OCI-M2 (cell line): ENCODE data around the gene GGPS1.
"Not testable (repeated sequence)": the region's sequence is repeated elsewhere in the genome, so short reads cannot be mapped to it uniquely, and the experiment has no call there.

Experiments
- DNase-seq: peaks from one replicate; lab custom pipeline; 2025; ENCODE audit not compliant: unreplicated experiment; lab: John Stamatoyannopoulos, UW

GGPS1 gene

GRCh38 chr1:235336903-235337302, 8.5 kb downstream of the GGPS1 start:
- no peak for DNase-seq

- DNase-seq = no peak
These were observed 11.4 kb downstream of the GGPS1 start for GRCh38 chr1:235339746-235340145.

DNA sequence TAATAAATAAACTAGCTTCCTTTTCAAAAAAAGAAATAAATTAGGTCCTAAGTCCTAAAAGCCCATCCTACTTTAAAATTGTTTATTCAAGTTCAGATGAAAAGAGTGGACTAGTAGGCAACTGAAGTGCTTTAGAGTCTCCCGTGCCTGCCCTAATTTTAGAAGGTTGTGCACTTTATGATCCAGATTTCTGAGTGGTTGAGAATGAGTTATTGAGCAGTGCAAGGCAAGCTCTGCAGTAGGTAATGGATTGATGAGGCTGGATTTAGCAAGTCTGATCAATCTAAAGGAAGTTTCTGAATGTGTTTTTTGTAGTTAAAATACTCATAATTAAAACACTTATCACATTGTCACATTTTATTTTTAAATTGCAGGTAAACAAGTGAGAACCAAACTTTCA, 13.0 kb downstream of the GGPS1 start:
- no peak for DNase-seq

- DNase-seq = no peak
These were observed 13.7 kb downstream of the GGPS1 start for GRCh38 chr1:235342039-235342438.

GRCh38 chr1:235342471-235342870, 14.1 kb downstream of the GGPS1 start:
- DNase-seq = no peak

GRCh38 chr1:235343726-235344125, 15.4 kb downstream of the GGPS1 start:
- no peak for DNase-seq

GRCh38 chr1:235351441-235351840, 23.1 kb downstream of the GGPS1 start:
- DNase-seq = no peak

GRCh38 chr1:235351898-235352297, 23.5 kb downstream of the GGPS1 start:
- no peak for DNase-seq

DNA sequence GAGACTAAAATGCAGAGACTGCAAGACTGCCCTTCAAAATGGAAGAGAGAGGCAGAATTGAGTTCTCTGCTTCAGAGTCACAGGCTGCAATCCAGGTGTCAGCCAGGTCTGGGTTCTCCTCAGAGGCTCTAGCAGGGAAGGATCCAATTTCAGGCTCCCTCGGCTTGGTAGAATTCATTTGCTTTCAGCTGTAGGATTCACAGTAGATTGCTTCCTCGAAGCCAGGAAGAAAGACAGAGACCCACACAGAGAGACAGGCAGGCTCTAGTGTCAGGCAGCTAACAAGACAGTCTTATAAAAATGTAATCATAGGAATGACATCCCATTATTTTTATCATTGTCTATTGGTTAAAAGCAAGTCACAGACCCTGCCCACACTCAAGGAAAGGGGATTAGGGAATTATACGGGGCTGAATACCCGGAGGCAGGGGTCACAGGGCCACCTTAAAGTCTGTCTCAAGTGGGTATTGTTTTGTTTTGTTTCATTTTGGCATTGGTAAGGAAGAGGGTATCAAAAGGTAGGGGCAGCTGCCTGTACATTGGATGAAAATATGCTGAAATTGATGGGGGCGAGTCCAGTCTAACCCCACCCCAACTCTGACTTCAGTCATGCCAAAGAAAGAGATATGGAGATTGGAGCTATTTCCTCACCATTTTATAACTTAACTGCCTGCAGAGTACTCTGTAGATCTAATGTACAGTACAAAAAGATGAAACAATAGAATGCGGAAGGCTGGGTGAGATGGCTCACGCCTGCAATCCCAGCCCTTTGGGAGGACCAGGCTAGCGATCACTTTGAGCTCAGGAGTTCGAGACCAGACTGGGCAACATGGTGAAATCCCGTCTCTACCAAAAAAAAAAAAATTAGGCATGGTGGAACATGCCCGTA, 29.4 kb downstream of the GGPS1 start:
- DNase-seq = no peak

GRCh38 chr1:235358899-235359298, 30.5 kb downstream of the GGPS1 start:
- no peak for DNase-seq

DNA sequence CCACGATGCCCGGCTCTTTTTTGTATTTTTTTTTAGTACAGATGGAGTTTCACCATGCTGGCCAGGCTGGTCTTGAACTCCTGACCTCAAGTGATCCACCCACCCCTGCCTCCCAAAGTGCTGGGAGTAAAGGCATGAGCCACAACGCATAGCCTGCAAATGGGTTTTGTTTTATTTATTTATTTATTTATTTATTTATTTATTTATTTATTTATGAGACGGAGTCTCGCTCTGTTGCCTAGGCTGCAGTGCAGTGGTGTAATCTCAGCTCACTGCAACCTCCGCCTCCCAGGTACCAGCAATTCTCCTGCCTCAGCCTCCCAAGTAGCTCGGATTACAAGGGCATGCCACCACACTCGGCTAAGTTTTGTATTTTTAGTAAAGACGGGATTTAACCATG, 35.8 kb downstream of the GGPS1 start:
- DNase-seq = not testable (repeated sequence)

DNA sequence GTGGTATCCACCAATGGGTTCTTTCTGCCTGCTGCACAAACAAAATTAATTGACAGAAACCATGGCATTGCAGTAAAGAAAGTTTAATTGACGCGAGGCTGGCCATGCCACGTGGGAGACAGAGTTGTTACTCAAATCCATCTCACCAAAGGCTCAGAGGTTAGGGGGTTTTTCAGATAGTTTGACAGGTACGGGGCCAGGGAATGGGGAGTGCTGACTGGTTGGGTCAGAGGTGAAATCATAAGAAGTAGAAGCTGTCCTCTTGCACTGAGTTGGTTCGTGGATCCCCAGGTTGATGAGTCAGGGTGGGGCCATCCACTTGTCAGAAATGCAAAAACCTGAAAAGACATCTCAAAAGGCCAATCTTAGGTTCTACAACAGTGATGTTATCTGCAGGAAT, 37.9 kb downstream of the GGPS1 start:
- no peak for DNase-seq

- peak; percentile 93 for DNase-seq
These were observed 38.9 kb downstream of the GGPS1 start, which contains the start of gene TBCE for GRCh38 chr1:235367000-235367908. Gene TBCE (plus strand): TSS chr1:235367427. CDS start chr1:235380050, 12,623 bp downstream.

DNA sequence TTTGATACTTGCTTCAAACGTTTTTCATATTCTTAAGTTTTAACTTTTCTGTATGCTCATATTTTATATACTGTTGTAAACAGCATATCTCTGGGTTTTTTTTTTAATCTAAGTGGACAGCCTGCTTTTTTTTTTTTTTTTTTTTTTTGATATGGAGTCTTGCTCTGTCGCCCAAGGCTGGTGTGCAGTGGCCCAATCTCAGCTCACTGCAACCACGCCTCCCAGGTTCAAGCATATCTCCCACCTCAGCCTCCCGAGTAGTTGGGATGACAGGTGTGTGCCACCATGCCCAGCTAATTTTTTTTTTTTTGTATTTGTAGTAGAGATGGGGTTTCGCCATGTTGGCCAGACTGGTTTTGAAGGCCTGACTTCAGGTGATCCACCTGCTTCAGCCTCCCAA, 40.1 kb downstream of the GGPS1 start:
- no peak for DNase-seq

- no peak for DNase-seq
These were observed 41.4 kb downstream of the GGPS1 start for GRCh38 chr1:235369802-235370201.

DNA sequence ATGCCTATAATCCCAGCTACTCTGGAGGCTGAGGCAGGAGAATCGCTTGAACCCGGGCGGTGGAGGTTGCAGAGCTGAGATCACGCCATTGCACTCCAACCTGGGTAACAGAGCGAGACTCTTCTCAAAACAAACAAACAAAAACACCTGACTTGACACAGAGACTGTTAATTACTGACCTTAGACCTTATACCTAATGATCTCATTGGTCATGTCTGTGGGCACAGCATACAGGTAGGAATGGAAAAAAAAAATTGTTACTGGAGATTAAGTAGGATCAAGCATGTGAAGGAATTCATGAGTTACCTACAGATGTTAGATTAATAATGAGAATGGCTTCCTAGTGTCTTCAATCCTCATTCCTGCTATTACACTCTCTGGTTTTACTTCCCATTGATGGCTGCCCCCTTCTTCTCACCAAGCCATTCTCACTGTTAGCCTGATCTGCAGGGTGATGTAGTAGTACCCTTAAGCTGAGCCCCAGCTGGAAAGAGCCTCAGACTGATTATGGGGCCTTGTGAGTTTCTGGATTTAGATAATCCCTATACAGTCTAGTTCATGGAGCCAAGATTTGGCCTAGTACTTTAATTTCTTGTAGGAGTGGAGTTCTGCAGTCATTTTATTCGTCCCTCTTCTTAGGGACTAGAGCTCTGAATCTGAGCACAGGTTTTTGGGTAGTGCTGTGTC, 47.7 kb downstream of the GGPS1 start:
- DNase-seq = no peak

- DNase-seq = not testable (repeated sequence)
These were observed 49.9 kb downstream of the GGPS1 start for GRCh38 chr1:235378134-235378735.

GRCh38 chr1:235381955-235382739, 53.8 kb downstream of the GGPS1 start:
- DNase-seq = not testable (repeated sequence)

DNA sequence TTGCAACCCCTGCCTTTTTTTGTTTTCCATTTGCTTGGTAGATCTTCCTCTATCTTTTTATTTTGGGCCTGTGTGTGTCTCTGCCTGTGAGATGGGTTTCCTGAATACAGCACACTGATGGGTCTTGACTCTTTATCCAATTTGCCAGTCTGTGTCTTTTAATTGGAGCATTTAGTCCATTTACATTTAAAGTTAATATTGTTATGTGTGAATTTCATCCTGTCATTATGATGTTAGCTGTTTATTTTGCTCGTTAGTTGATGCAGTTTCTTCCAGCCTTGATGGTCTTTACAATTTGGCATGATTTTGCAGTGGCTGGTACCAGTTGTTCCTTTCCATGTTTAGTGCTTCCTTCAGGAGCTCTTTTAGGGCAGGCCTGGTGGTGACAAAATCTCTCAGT, 57.3 kb downstream of the GGPS1 start:
- DNase-seq = not testable (repeated sequence)

DNA sequence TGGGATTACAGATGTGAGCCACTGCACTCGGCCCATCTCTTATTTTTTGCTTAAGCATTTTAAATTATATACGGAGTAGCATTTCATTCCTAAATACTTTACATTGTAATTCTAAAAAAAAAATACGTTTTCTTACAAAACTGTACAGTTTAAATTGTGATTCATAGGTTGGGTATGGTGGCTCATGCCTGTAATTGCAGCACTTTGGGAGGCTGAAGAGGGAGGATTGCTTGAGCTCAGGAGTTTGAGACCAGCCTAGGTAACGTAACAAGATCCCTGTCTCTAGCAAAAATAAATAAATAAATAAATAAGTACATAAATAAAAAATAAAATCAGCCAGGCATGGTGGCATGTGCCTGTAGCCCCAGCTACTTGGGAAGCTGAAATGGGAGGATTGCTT, 63.5 kb downstream of the GGPS1 start:
- no peak for DNase-seq
